CD14-positive monocyte (primary cell): ENCODE results near the gene KRTAP21-2. TPM values are rescaled to one million over a fixed set of nuclear protein-coding genes. Genes with fewer than 3 reads are reported as not detected.

ENCODE experiments used
- DNase-seq, 3 donors: peaks; one replicate each; pipeline ENCODE4 v3.0.0-alpha.2; 2011 to 2022
- H2AFZ ChIP-seq: 2 replicates; pipeline ENCODE4 v1.6.0; 2012; ENCODE audit warnings: mild to moderate bottlenecking, low read depth, low read length, inconsistent platforms; ENCODE audit not compliant: insufficient read depth, poor library complexity, severe bottlenecking
- H3K27ac ChIP-seq, 2 donors: 1 replicate in 1 of 2; 2 replicates in 1 of 2; pipeline ENCODE4 v1.5.1; 2012 to 2013; ENCODE audit warnings: low read length in 2 of 2, control low read depth in 1 of 2, inconsistent platforms in 1 of 2, low read depth in 1 of 2, mild to moderate bottlenecking in 1 of 2
- H3K27me3 ChIP-seq, 2 donors: one replicate each; pipeline versions ENCODE4 v1.6.0 to v1.6.1; 2011 to 2013; ENCODE audit warnings: low read length in 2 of 2; ENCODE audit not compliant: control insufficient read depth in 2 of 2, insufficient read depth in 2 of 2
- H3K36me3 ChIP-seq, 2 donors: replicated peaks in 1 of 2; 1 replicate in 1 of 2; 2 replicates in 1 of 2; pipeline versions ENCODE4 v1.5.1 to v1.6.1; 2012 to 2013; ENCODE audit warnings: low read length in 2 of 2, control low read depth in 1 of 2, inconsistent platforms in 1 of 2, mild to moderate bottlenecking in 1 of 2; ENCODE audit not compliant: insufficient read depth in 2 of 2, control insufficient read depth in 1 of 2
- H3K4me1 ChIP-seq, 2 donors: 1 replicate in 1 of 2; 2 replicates in 1 of 2; pipeline versions ENCODE4 v1.5.1 to v1.6.1; 2012 to 2013; ENCODE audit warnings: low read length in 2 of 2, control low read depth in 1 of 2, inconsistent platforms in 1 of 2, mild to moderate bottlenecking in 1 of 2, moderate library complexity in 1 of 2; ENCODE audit not compliant: insufficient read depth in 2 of 2, control insufficient read depth in 1 of 2
- H3K4me2 ChIP-seq: replicated peaks from 2 replicates; pipeline ENCODE3; 2012; ENCODE audit warnings: low read length, moderate library complexity, mild to moderate bottlenecking; ENCODE audit not compliant: poor library complexity, severe bottlenecking; ENCODE audit errors: extremely low read depth
- H3K4me3 ChIP-seq, 3 experiments: fragments of 200-600 bp in 1 of 3; sonication (generic) in 1 of 3; replicated peaks in 1 of 3; 1 replicate in 2 of 3; 2 replicates in 1 of 3; pipeline ENCODE4 v1.5.1; 2011 to 2013; ENCODE audit warnings: low read length in 3 of 3, mild to moderate bottlenecking in 3 of 3, control low read depth in 2 of 3, low read depth in 2 of 3, inconsistent platforms in 1 of 3, moderate library complexity in 1 of 3
- H3K79me2 ChIP-seq: 2 replicates; pipeline ENCODE4 v1.6.0; 2012; ENCODE audit warnings: mild to moderate bottlenecking, control low read depth, inconsistent platforms, low read length, moderate library complexity; ENCODE audit not compliant: insufficient read depth
- H3K9ac ChIP-seq: 2 replicates; pipeline ENCODE4 v1.6.0; 2017; ENCODE audit warnings: low read length, mild to moderate bottlenecking; ENCODE audit not compliant: insufficient read depth, poor library complexity, severe bottlenecking
- H3K9me3 ChIP-seq, 2 donors: replicated peaks in 1 of 2; 1 replicate in 1 of 2; 2 replicates in 1 of 2; pipeline versions ENCODE4 v1.5.1 to v1.6.1; 2012 to 2013; ENCODE audit warnings: low read length in 2 of 2, control low read depth in 1 of 2; ENCODE audit not compliant: control insufficient read depth in 1 of 2, insufficient read depth in 1 of 2
- H4K20me1 ChIP-seq: 2 replicates; pipeline ENCODE4 v1.6.0; 2012; ENCODE audit warnings: mild to moderate bottlenecking, low read length, control low read depth, moderate library complexity; ENCODE audit not compliant: insufficient read depth
- H3K27ac Mint-ChIP-seq, 7 donors: one replicate each; pipeline ENCODE4 v1.8.0; 2020; ENCODE audit warnings: mild to moderate bottlenecking in 7 of 7, mixed read lengths in 7 of 7, moderate library complexity in 6 of 7, inconsistent platforms in 2 of 7
- H3K27me3 Mint-ChIP-seq, 3 donors: one replicate each; pipeline ENCODE4 v1.8.0; 2021 to 2022; ENCODE audit warnings: low read depth in 3 of 3, mild to moderate bottlenecking in 3 of 3, mixed read lengths in 3 of 3, moderate library complexity in 3 of 3, inconsistent platforms in 1 of 3
- H3K36me3 Mint-ChIP-seq, 2 donors: one replicate each; pipeline ENCODE4 v1.8.0; 2020; ENCODE audit warnings: mixed read lengths in 2 of 2, inconsistent platforms in 1 of 2, mild to moderate bottlenecking in 1 of 2
- H3K4me1 Mint-ChIP-seq: one replicate; pipeline ENCODE4 v1.8.0; 2020; ENCODE audit warnings: mild to moderate bottlenecking, mixed read lengths
- H3K4me3 Mint-ChIP-seq, 2 donors: one replicate each; pipeline ENCODE4 v1.8.0; 2020; ENCODE audit warnings: mild to moderate bottlenecking in 2 of 2, mixed read lengths in 2 of 2, moderate library complexity in 1 of 2
- H3K9me3 Mint-ChIP-seq, 7 donors: one replicate each; pipeline ENCODE4 v1.8.0; 2020 to 2022; ENCODE audit warnings: mixed read lengths in 7 of 7, mild to moderate bottlenecking in 6 of 7, moderate library complexity in 6 of 7, inconsistent platforms in 2 of 7
- WGBS: methylation state at CpG from one replicate; pipeline ENCODE4 v1.1.5; 2013; ENCODE audit warnings: missing lambda C conversion rate; ENCODE audit not compliant: insufficient coverage; 5-methylcytosine and 5-hydroxymethylcytosine counted together
- intact Hi-C, 2 donors: fragments of 100-400 bp; cut with micrococcal nuclease; formaldehyde crosslinking; loops; one replicate each; pipeline versions ENCODE4 v1.15.0 to v1.15.1; 2023
- polyA plus RNA-seq, 3 donors: library from polyadenylated mRNA; depleted of rRNA in 1 of 3; unstranded in 2 of 3; stranded (reverse) in 1 of 3; fragments of 300-500 nt in 2 of 3; fragments of >200 nt in 1 of 3; fragmentation: Illumina TruSeq in 2 of 3; gene quantifications; 1 replicate in 2 of 3; 2 replicates in 1 of 3; pipeline ENCODE4 v1.2.3, GENCODE V29; 2012 to 2021
- TF ChIP-seq, protein P1 (sequence below): fragments of 200-600 bp; IDR thresholded peaks from one replicate; pipeline ENCODE4 v1.8.0; 2022; ENCODE audit warnings: antibody characterized with exemption, mild to moderate bottlenecking

The KRTAP21-2 gene
- polyA plus RNA-seq, 3 donors, result not detected

DNA sequence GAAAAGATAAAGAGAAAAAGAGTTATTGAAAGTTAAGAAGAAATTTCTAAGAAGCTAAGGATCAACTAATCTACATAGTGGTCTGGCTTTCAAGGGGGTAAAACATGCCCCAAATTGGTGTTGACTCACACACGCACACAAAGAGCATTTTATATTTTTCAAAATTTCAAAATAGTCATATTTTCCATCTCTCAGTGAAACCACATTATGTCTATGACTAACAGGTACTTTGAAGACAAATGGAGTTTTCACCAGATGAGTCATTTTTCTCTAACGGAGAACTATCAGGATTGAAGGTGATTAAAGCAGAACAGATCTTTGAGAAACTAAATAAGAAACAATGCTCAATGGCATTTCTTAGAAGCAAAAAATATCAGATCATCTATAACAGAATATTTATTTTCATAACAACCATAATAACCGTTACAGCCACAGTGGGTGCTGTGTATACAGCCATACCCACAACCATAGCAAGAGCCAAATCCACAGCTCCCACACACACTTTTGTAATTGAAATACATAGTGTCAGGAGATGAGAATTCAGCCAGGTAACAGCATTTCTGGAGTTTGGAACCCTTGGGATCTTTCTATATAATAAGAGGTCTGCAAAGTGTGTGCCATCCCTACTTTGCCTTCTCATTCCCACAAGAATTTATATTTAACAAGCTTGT, 28.7 kb downstream of the KRTAP21-2 start, which contains the start of gene KRTAP21-3:
KRTAP21-3 (minus strand) TSS at position 539 of the 671 bp plus-strand sequence; CDS start at position 521, 18 bp downstream.
- Mint-ChIP-seq H3K4me1 (no peaks in the 10 kb centered on the region), H3K27me3 (peaks cover 0 to 2% (median 0%) of the 10 kb centered on the region in 3 donors), H3K27ac (no peak within 1 kb of the TSS), H3K4me3 (no peak within 1 kb of the TSS), H3K9me3 (peaks cover 0 to 14% (median 4%) of the 10 kb centered on the region in 7 donors), H3K36me3 (no peaks in the 10 kb centered on the region)
- intact Hi-C loops, result no loop called here
- Histone ChIP-seq H3K4me3 (no peak within 1 kb of the TSS), H4K20me1 (no peaks in the 10 kb centered on the region), H2AFZ (no peak within 1 kb of the TSS), H3K4me2 (no peak within 1 kb of the TSS), H3K36me3 (no peaks in the 10 kb centered on the region), H3K9me3 (peaks cover 4 to 6% of the 10 kb centered on the region in 2 donors), H3K79me2 (no peaks in the 10 kb centered on the region), H3K4me1 (no peaks in the 10 kb centered on the region), H3K27me3 (no peaks in the 10 kb centered on the region), H3K27ac (no peak within 1 kb of the TSS), H3K9ac (no peak within 1 kb of the TSS)
- TF ChIP-seq, protein P1, sequence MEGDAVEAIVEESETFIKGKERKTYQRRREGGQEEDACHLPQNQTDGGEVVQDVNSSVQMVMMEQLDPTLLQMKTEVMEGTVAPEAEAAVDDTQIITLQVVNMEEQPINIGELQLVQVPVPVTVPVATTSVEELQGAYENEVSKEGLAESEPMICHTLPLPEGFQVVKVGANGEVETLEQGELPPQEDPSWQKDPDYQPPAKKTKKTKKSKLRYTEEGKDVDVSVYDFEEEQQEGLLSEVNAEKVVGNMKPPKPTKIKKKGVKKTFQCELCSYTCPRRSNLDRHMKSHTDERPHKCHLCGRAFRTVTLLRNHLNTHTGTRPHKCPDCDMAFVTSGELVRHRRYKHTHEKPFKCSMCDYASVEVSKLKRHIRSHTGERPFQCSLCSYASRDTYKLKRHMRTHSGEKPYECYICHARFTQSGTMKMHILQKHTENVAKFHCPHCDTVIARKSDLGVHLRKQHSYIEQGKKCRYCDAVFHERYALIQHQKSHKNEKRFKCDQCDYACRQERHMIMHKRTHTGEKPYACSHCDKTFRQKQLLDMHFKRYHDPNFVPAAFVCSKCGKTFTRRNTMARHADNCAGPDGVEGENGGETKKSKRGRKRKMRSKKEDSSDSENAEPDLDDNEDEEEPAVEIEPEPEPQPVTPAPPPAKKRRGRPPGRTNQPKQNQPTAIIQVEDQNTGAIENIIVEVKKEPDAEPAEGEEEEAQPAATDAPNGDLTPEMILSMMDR, result no peak
- DNase-seq, result no peak
- 100% methylated on average over 1 of the region's 3 CpGs for WGBS

DNA sequence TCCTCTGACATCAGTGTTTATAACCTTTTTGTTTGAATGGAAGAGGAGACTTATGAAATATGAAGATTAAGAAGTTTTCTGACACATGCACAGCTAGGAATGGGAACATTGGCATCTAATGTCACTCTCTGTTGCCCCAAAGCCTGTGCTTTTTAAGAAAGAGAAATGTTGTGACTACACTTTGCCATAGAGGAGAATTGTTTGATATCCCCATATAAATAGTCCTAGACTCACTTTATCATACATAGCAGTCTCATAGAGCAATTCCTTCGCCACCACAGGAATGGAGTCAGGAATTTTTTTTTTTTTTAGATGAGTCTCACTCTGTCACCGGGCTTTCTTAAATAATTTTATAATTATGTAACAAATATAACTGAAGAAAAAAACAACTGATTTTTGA, 30.0 kb downstream of the KRTAP21-2 start:
- no peaks in the 10 kb centered on the region for H4K20me1 ChIP-seq
- H3K9me3 ChIP-seq, result peaks cover 4 to 8% of the 10 kb centered on the region in 2 donors
- H3K4me3 ChIP-seq, result no peak overlapping the region
- intact Hi-C loops, result no loop called here
- no peaks in the 10 kb centered on the region for H3K4me1 ChIP-seq
- H2AFZ ChIP-seq, result no peak overlapping the region
- H3K79me2 ChIP-seq, result no peaks in the 10 kb centered on the region
- DNase-seq, result no peak
- no peaks in the 10 kb centered on the region for H3K36me3 ChIP-seq
- Mint-ChIP-seq H3K9me3 (peaks cover 1 to 14% (median 6%) of the 10 kb centered on the region in 7 donors), H3K27ac (no peak overlapping the region), H3K4me1 (no peaks in the 10 kb centered on the region), H3K4me3 (no peak overlapping the region), H3K36me3 (no peaks in the 10 kb centered on the region), H3K27me3 (no peaks in the 10 kb centered on the region)
- TF ChIP-seq, protein P1, result no peak
- no peak overlapping the region for H3K9ac ChIP-seq
- H3K4me2 ChIP-seq, result no peak overlapping the region
- WGBS, result no CpG with 5 or more reads among the region's 2 CpGs
- no peaks in the 10 kb centered on the region for H3K27me3 ChIP-seq
- no peak overlapping the region for H3K27ac ChIP-seq
